UCSD-AML1 (cell line): Measurements from ENCODE around the gene ASTL.

ENCODE experiments used
- DNase-seq: peaks from one replicate; lab custom pipeline; 2025; ENCODE audit not compliant: unreplicated experiment; lab: John Stamatoyannopoulos, UW

The ASTL gene

GRCh38 chr2:96159084-96159830 is 21.0 kb upstream of the ASTL start:
- DNase-seq = no peak

DNA sequence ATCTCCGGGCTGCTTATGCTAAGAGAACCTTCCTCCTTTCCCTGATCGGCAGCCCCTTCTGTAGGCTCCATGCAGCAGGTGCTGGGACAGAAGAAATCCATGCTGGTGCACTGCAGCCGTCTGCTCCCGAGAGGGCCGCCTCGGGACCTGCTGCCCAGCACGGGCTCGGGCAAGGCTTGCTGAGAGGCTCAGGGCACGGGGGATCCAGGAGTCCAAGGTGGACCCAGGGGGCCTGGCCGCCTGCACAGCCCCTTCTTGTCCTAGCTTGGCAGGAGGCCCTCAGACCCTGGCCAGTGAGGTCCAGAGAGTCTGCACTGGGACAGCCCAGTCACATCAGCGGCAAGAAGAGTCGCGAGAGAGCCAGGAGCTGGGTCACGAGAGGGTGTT is 20.2 kb upstream of the ASTL start:
- DNase-seq = no peak

DNA sequence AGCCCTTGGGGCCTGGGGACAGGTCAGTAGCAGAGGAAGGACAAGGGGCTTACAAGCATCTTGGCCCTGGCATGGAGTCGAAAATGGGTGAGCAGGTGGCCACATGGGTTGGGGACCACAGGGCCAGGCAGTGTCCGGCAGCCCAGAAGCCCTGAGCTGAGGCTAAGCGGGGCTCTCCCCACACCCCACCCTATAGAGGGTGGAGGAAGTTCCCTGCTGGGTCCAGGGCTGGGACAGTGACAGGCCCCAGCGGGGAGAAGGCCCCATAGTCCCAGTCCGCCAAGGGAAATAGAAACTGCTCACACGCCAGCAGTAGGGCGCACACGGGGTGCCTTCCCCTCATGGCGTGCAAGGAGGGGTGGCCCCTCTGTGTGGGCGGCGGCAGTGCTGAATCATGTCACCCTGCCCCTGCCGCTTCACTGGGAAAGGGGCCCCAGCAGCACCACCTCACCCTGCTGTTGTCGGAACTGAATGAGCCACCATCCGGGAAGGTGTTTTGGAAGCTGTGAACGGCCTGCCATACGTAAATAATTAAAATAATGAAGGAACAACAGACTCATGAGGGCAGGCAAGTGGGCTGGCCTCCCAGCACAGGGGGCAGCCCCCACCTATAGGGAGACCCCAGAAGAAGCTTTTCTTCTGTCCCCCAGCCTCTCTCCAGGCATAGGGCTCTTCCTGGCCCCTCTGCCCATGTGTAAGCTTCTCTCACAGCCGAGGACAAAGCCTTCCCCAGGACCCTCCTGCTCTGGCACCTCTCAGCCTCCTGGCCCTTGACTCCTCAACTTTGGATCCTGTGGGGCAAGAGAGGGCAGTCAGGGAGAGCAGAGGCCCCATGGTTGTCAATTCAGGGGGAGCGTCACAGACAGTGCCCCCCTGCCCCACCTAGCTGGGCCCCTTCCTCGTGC is 19.6 kb upstream of the ASTL start:
- no peak for DNase-seq

DNA sequence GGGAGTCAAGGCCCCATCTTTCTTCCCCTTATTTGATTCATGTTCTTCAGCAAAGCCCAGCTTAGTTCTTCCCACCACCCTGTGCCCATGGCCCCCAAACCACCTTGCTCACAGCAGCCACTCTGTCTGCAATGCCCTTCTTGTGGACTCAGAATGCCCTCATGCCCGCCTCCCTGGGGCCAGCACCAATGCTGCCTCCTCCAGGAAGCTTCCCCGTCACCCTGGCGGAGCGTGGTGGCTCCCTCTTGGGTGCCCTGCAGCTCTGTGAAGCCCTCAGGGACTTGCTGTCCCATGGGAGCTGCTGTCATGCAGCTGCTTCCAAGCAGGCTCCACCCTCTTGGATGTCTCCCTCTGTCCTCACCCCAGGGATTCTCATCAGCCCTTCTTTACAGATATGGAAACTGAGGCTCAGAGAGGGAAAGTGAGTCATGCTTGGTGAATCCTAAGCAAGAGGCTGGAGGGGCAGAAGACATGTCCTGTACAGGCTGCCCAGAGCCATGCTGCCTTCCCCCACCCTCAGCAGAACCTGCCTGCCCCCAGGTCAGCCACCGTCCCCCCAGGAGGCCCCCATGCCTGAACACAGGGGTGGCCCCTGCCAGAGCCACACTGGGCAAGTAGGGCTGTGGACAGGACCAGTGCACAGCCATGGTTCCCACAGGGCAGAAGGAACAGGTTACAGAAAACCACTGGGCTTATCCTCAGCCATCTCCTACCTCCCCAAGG is 18.8 kb upstream of the ASTL start:
- DNase-seq = no peak

DNA sequence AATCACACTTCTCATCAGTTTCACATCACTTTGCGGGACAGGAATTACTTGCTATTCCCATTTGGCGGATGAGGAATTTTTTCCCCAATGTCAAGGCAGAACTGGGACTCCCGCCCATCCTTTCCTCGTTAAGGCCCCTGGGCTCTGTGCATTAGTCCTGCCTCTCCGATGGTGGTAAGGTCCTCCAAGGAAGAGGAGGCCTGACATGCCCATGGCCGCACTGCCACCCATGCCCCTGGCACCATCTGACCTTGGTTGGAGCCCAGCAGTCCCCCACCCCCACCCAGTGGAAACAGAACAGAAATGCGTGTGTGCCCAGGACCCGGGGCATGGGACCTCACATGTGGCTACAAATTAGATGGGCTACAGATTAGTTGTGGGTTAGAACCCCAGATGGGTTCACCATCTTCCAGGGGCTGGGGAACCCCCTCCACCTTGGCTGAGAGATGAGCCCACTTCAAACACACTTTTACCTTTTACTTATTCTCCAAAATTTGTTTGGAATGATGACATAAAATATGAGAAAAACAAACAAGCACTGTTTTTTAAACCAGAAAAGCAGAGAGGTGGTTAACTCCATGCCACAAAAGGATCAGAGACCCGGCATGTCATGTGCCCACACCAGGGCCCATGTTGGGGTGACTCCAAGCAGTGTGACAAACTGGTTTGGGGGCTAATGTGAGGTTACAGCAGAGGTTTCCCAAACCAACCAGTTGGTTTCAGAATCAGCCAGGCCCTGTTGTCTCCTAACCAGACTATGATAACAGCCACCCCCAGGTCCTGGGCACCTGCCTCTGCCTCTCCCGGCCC is 17.9 kb upstream of the ASTL start:
- DNase-seq = no peak

- DNase-seq = no peak
Observed at GRCh38 chr2:96154506-96155380, 16.4 kb upstream of the ASTL start.

GRCh38 chr2:96153991-96154431 is 15.7 kb upstream of the ASTL start:
- no peak for DNase-seq

- DNase-seq = no peak
Observed at GRCh38 chr2:96153291-96153713, 15.0 kb upstream of the ASTL start.

DNA sequence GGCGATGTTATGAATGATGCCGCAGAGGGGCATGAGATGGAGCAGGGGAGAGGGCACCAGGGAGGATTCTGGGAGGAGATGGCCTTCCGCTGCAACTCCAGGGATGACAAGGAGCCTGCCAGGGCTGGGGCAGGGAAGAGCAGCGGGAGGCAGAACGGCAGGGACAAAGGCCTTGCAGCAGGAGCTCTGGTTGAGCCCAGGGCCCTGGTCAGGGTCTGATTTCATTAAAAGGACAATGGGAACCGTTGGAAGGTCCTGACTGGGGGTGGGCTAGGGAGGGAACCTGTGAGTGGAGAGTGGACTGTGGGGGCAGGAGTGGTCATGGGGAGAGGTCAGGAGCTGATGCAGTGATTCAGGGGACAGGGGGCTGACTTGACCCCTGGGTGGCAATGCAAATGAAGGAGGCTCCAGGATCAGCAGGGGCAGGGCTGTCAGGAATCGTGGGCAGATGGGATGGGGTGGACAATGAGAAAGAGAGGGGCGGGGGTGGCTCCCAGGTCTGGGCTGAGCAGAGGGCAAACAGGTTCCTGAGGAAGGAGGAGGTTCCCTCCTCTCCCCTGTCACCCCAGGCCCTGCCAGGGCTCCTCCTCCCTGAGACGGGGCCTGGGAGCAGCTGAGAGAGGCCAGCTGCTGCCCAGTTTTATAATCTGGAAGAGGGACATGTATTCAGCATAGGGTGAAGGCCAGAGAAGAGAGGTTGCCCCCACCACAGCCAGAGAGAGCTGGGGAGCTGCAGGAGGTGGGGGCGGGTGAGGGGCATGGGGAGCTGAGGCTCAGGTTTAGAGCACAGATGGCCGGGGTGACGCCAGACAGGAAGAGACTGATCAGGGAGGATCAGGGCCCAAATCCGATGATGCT is 14.2 kb upstream of the ASTL start:
- DNase-seq = no peak

- DNase-seq = no peak
Observed at GRCh38 chr2:96151595-96152303, 13.4 kb upstream of the ASTL start.

DNA sequence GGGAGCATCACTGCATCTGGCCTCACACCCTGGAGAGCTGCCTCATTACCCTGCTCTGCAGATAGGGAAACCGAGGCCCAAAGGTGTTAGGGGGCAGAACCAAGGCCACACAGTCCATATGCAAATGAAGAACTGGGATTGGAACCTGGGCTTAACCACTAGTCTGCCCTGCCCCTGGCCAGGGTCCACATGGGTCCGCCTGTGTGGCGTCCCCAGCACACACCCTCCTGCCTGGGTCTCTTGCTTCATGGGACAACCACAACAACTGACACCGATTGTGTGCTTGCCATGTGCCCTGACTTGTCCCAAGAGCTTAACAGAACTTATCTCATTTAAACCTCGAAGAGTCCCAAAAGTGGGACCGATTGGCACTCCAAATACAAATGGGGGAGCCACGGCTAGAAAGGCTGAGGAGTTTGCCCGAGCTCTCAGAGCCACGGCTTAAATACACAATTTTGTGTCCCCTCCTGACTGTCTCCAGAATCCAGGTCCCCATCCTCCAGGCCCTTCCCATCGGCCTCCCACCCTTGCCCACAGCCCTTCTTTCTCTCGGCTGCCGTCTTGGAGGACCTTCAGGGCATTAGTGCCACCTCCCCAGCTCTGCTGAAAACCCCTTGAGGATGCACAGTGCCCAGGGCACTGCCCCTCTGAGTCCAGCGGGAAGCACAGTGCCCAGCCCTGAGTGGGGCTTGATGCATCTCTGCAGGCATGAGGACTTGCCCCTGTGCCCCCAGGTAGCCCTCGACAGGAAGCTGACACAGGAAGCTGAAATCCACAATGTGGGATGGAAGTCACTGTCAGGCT is 12.7 kb upstream of the ASTL start:
- no peak for DNase-seq

DNA sequence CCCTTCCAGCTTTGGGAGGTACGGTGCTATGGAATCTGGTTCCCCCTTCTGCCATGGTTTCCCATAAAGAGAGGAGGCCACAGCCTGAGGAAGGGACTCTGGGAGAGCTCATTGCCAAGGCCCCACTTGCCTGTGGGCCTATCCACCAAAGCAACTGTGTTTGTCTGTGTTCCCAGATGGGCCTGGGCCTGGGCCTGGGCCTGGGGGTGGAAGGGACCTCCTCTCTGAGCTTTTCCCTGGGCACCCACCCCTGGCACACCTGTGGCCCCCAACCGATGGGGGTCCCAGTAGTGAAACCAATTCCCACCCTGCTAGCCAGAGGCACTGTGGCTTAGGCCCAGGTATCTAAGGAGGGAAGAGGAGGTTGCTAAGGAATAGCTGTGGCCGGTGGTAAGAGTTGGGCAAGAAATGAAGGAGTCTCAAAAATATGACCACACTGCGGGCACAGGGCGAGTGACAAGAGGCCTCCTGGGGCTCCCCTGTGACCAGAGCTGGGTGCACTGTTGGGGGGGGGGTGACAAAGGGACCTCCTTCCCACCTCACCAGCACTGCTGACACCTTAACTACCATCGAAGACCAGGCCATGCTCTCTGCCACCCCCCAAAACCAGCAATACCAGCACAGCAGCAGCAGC is 11.8 kb upstream of the ASTL start:
- no peak for DNase-seq

DNA sequence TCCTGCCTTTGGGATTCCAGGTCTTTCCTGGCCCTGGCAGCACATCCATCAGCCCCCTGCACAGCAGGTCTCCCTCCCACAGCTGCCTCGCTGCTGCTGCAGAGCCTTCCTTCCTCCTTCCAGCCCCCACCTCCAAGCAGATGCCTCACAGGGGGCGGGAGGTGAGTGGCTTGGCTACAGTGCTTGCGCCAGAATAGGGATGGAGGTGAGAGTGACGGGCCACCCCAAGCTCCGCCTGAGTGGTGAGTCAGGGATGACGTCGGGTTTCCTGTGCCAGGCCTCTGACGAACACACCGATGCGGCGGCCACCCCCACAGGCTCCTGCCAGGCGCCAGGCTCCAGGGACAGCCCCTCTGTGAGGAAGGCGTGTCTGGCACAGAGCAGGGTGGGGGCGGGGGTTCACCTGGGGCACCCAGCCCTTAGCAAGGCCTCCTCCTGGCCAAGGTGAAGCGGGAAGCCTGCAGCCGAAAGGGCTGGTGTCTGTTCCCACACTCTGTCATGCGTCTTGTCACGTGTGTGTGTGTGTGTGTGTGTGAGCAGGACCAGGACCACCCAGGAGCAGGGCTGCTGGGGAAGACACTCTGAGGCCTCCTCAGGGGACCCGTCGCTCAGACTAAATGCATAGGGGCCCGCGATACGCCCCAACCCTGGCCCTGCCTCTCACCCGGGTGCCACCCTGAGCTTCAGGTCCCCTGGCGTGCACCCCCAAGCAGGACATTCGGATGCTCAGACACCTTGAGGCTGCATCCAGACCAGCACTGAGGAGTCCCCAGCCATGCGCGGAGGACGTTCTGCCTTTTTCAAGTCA is 10.3 kb upstream of the ASTL start:
- peak; percentile 82 for DNase-seq

DNA sequence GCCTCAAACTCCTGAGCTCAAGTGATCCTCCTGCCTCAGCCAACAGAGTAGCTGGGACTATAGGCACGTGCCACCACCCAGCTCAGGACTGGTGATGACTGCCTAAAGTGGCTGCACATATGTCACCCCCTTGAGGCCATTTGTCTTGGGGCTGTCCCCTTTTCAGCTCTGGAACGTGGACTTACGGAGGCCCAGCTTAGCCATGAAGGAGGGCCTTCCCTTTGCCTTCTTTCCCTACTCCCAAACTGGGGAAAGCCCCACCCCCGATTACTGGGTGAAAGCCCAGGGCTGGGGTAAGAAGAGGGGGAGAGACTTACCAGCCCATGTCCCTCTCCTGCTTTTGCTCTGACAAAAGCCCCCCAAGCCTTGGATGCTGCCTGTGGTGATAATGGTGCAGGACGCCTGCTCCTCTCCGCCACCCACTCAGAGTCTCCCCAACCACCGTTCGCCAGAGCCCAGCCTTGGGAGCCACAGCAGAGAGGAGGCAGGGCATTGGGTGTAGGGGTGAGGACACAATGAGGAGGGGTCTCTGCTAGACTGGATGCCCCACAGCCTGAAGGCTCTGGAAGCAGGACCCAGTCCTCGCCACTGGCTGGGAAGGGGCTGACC is 9.4 kb upstream of the ASTL start:
- DNase-seq = no peak

- DNase-seq = no peak
Observed at GRCh38 chr2:96146881-96147592, 8.7 kb upstream of the ASTL start.
